GM10266 (cell line): ENCODE measurements around the gene PCDHA2.
A peak's percentile ranks its signal among the peaks of the same experiment; 100 is the strongest.
"Not testable (repeated sequence)": the region's sequence is repeated elsewhere in the genome, so short reads cannot be mapped to it uniquely, and the experiment has no call there.

Source experiments
- DNase-seq: peaks from one replicate; pipeline ENCODE4 v3.0.0; 2012; ENCODE audit errors: extremely low spot score
- TF ChIP-seq, protein P1 (sequence below): IDR thresholded peaks from 2 replicates; pipeline ENCODE4 v1.5.1; 2012; ENCODE audit warnings: mild to moderate bottlenecking, low read depth; ENCODE audit not compliant: control insufficient read depth, insufficient read depth; ENCODE audit errors: missing control alignments

PCDHA2 gene

DNA sequence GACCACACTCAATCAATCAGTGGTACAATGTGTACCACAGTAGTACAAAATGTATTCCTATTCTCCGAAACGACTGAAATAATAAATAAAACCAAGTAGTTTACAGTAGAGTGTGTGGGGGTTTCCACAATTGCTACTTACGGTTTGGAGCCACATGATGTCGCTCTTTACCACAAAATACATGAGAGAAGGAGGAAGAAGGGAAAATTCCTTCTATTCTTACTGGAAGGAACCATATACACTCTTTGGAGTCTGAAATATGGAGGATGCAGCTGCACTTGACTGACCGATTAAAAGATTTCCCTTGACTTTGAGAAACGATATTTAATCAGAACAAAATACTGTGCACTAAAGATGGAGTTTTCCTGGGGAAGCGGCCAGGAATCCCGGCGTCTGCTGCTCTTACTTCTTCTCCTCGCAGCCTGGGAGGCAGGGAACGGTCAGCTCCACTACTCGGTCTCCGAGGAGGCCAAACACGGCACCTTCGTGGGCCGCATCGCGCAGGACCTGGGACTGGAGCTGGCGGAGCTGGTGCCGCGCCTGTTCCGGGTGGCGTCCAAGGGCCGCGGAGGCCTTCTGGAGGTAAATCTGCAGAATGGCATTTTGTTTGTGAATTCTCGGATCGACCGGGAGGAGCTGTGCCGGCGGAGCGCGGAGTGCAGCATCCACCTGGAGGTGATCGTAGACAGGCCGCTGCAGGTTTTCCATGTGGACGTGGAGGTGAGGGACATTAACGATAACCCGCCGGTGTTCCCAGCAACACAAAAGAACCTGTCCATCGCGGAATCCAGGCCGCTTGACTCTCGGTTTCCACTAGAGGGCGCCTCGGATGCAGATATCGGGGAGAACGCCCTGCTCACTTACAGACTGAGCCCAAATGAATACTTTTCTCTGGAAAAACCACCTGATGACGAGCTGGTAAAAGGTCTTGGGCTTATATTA lies 12.5 kb downstream of the PCDHA2 start, which contains the start of gene PCDHA4:
Gene PCDHA4, plus strand, starts transcription at position 235 of the 942 bp plus-strand sequence.
- no peak for DNase-seq
- TF ChIP-seq, protein P1, sequence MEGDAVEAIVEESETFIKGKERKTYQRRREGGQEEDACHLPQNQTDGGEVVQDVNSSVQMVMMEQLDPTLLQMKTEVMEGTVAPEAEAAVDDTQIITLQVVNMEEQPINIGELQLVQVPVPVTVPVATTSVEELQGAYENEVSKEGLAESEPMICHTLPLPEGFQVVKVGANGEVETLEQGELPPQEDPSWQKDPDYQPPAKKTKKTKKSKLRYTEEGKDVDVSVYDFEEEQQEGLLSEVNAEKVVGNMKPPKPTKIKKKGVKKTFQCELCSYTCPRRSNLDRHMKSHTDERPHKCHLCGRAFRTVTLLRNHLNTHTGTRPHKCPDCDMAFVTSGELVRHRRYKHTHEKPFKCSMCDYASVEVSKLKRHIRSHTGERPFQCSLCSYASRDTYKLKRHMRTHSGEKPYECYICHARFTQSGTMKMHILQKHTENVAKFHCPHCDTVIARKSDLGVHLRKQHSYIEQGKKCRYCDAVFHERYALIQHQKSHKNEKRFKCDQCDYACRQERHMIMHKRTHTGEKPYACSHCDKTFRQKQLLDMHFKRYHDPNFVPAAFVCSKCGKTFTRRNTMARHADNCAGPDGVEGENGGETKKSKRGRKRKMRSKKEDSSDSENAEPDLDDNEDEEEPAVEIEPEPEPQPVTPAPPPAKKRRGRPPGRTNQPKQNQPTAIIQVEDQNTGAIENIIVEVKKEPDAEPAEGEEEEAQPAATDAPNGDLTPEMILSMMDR, result no peak

DNA sequence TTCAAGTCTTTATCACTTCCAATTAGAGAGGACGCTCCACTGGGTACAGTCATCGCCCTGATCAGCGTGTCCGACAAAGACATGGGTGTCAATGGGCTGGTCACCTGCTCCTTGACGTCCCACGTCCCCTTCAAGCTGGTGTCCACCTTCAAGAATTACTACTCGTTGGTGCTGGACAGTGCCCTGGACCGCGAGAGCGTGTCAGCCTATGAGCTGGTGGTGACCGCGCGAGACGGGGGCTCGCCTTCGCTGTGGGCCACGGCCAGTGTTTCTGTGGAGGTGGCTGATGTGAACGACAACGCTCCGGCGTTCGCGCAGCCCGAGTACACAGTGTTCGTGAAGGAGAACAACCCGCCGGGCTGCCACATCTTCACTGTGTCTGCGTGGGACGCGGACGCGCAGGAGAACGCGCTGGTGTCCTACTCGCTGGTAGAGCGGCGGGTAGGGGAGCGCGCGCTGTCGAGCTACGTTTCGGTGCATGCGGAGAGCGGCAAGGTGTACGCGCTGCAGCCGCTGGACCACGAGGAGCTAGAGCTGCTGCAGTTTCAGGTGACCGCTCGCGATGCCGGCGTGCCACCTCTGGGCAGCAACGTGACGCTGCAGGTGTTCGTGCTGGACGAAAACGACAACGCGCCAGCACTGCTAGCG lies 13.7 kb downstream of the PCDHA2 start:
- DNase-seq, result not testable (repeated sequence)

GRCh38 chr5:140808889-140809291 lies 14.2 kb downstream of the PCDHA2 start:
- TF ChIP-seq, protein P1, result no peak
- DNase-seq, result no peak

DNA sequence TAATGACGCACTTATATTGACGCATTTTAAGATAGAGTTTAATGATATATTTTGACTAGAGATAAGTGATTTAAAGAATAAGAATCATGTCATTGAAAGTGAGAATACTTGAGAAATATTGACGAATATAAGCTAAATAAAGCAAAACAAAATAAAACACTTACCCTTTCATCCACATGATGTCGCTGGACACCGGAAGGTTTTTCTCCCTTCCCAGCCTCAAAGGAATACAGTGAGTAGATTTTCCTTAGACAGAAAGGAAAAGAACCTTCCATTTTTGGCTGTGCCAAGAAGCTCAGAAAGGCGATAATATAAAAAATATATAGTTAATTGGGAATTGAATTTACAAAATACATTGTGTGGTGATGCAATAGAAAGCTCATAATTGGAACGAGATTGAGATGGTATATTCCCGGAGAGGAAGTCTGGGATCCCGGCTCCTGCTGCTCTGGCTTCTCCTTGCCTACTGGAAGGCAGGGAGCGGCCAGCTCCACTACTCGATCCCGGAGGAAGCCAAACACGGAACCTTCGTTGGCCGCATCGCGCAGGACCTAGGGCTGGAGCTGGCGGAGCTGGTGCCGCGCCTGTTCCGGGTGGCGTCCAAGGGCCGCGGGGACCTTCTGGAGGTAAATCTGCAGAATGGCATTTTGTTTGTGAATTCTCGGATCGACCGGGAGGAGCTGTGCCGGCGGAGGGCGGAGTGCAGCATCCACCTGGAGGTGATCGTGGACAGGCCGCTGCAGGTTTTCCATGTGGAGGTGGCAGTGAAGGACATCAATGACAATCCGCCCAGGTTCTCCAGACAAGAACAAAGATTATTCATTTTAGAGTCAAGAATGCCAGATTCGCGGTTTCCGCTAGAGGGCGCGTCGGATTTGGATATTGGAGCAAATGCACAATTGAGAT lies 27.0 kb downstream of the PCDHA2 start, which contains the start of gene PCDHA5:
Gene PCDHA5, plus strand, starts transcription at position 239 of the 906 bp plus-strand sequence.
- TF ChIP-seq, protein P1, result peak; percentile 10
- no peak for DNase-seq

GRCh38 chr5:140822281-140822629 lies 27.6 kb downstream of the PCDHA2 start:
- no peak for DNase-seq
- TF ChIP-seq, protein P1, result no peak

DNA sequence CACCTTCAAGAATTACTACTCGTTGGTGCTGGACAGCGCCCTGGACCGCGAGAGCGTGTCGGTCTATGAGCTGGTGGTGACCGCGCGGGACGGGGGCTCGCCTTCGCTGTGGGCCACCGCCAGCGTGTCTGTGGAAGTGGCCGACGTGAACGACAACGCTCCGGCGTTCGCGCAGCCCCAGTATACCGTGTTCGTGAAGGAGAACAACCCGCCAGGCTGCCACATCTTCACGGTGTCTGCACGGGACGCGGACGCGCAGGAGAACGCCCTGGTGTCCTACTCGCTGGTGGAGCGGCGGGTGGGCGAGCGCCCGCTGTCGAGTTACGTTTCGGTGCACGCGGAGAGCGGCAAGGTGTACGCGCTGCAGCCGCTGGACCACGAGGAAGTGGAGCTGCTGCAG lies 28.3 kb downstream of the PCDHA2 start:
- DNase-seq, result not testable (repeated sequence)

- DNase-seq, result no peak
- TF ChIP-seq, protein P1, result no peak
Observed at GRCh38 chr5:140823475-140823874, 28.8 kb downstream of the PCDHA2 start.
